Measurements from ENCODE around the gene FARS2. TPM values are rescaled to one million over a fixed set of nuclear protein-coding genes. Genes with fewer than 3 reads are reported as not detected.

FARS2 gene
- total RNA-seq, 2 experiments from 2014 or later, result 13.8 to 14.3 TPM

DNA sequence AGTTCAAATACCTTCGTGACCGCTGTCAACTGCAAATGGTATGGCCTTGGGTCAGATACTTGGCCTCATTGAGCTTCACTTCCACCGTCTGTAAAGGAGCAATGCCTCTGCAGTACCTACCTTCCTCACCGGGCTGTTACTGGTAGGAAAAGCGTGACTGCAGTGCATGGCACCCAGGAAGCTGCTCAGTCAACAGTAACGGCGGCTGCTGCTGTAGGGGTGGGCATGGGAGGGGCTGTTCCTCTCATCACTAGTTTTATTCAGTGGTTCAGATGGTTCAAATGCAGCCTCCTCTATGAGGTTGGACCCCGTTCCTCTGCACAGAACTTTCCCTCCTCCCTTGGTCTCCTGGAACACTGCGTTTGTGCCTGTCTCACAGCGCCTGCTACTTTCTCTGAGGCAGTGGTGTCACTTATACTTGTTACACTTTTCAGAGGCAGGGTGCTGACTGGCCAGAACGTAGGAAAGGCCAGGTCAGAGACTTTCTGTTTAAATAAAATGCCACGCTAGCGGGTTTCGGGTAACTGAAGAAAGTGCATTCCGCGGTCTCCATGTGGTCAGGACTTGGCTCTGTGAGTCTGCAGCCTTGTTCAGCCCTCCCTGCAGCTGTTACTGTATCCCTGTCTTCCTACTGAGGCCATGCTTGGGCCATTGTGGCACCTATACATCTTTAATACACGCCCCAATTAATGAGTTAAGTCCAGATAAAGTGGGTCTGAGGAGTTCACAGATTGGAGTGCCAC is 465.8 kb downstream of the FARS2 start:
- Histone ChIP-seq H3K9me2 (ENCODE audit: insufficient read depth, low read length) (no peaks in the 10 kb centered on the region), H3K4me3 (ENCODE audit: low read depth, low read length, poor library complexity, severe bottlenecking) (no peak overlapping the region), H3K79me2 (ENCODE audit: insufficient read depth, low read depth, low read length) (no peaks in the 10 kb centered on the region), H3K36me3 (ENCODE audit: insufficient read depth, low read length) (no peaks in the 10 kb centered on the region), H3K27ac (ENCODE audit: low read depth, low read length, poor library complexity, severe bottlenecking) (no peak overlapping the region), H2AFZ (ENCODE audit: low read length) (no peak overlapping the region), H3K9me3 (ENCODE audit: low read length) (no peaks in the 10 kb centered on the region), H3K4me2 (ENCODE audit: low read length) (peak overlapping the region; percentile 53), H4K20me1 (ENCODE audit: insufficient read depth, low read length) (no peaks in the 10 kb centered on the region; the same call in 1 of the 2 replicates), H3K4me1 (ENCODE audit: insufficient read depth, low read length, poor library complexity, severe bottlenecking) (peaks cover 50% of the 10 kb centered on the region)
- intact Hi-C loops (cut with micrococcal nuclease; ENCODE audit: unreplicated experiment), result no loop called here
- no peak for TF ChIP-seq EZH2phosphoT487 (IDR thresholded peaks at IDR 0.05; ENCODE audit: borderline replicate concordance, low read depth, low read length)
- TF ChIP-seq, protein P1, sequence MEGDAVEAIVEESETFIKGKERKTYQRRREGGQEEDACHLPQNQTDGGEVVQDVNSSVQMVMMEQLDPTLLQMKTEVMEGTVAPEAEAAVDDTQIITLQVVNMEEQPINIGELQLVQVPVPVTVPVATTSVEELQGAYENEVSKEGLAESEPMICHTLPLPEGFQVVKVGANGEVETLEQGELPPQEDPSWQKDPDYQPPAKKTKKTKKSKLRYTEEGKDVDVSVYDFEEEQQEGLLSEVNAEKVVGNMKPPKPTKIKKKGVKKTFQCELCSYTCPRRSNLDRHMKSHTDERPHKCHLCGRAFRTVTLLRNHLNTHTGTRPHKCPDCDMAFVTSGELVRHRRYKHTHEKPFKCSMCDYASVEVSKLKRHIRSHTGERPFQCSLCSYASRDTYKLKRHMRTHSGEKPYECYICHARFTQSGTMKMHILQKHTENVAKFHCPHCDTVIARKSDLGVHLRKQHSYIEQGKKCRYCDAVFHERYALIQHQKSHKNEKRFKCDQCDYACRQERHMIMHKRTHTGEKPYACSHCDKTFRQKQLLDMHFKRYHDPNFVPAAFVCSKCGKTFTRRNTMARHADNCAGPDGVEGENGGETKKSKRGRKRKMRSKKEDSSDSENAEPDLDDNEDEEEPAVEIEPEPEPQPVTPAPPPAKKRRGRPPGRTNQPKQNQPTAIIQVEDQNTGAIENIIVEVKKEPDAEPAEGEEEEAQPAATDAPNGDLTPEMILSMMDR (conservative IDR thresholded peaks at IDR 0.05; ENCODE audit: low read length), result no peak
- no TSS peak for BruUV-seq (replicated peaks)
- POLR2A ChIA-PET, result interaction anchor here (1.0 kb wide), 1 partner anchor 15 kb away, joined by 3 read pairs; no protein-coding TSS in a partner anchor
- DNase-seq (ENCODE audit: low spot score), result peak; percentile 52
- CTCF ChIA-PET (ENCODE audit: unreplicated experiment), result interaction anchor here (0.6 kb wide), 1 partner anchor 64 kb away, joined by 10 read pairs; no protein-coding TSS in a partner anchor

DNA sequence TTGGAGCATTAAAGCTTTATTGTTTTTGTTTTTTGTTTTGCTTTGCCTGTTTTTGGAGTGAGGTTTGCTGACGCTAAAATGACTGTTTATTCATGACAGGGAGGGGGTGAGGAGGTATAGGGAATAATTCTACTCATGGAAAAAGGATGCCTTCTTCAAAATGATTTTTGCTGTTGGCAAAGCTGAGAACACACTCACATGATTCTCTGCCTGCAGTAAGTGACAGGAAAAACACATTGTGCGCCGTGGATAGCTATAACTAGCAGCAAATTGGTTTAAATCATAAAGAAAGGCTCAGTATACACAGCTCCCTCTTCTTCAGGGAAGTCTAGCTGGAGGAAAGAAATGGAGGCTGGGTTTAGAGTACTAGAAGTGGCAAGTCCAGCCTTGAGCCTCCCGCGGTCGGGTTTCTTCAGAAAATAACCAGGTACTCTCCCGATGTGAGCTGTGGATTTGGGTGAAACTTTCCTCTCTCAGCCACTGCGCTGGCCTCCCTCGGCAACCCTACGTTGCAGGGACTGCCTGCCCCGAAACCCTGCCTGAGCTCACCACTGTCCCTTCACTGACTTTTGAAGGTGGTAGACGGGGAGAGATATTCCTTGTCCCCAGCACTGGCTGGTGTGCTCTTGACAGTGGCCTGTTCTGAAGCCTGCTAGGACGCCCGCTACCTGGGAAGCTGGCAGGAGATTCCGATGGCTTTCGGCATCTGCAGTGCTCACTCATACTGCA is 467.2 kb downstream of the FARS2 start:
- Histone ChIP-seq H3K79me2 (ENCODE audit: insufficient read depth, low read depth, low read length) (no peaks in the 10 kb centered on the region), H3K4me2 (ENCODE audit: low read length) (no peak overlapping the region), H3K9me3 (ENCODE audit: low read length) (no peaks in the 10 kb centered on the region), H3K4me3 (ENCODE audit: low read depth, low read length, poor library complexity, severe bottlenecking) (no peak overlapping the region), H4K20me1 (ENCODE audit: insufficient read depth, low read length) (no peaks in the 10 kb centered on the region; the same call in 1 of the 2 replicates), H3K27ac (ENCODE audit: low read depth, low read length, poor library complexity, severe bottlenecking) (no peak overlapping the region), H3K9me2 (ENCODE audit: insufficient read depth, low read length) (no peaks in the 10 kb centered on the region), H3K4me1 (ENCODE audit: insufficient read depth, low read length, poor library complexity, severe bottlenecking) (peaks cover 37% of the 10 kb centered on the region), H2AFZ (ENCODE audit: low read length) (no peak overlapping the region), H3K36me3 (ENCODE audit: insufficient read depth, low read length) (no peaks in the 10 kb centered on the region)
- POLR2A ChIA-PET, result interaction anchor here (0.6 to 1.0 kb wide), 4 partner anchors 15 to 141 kb away, joined by 3 read pairs; no protein-coding TSS in a partner anchor
- DNase-seq (ENCODE audit: low spot score), result no peak
- intact Hi-C loops (cut with micrococcal nuclease; ENCODE audit: unreplicated experiment), result no loop called here
- CTCF ChIA-PET (ENCODE audit: unreplicated experiment), result no interaction called here
- TF ChIP-seq EZH2phosphoT487 (IDR thresholded peaks at IDR 0.05; ENCODE audit: borderline replicate concordance, low read depth, low read length), result no peak
- TF ChIP-seq, protein P1 (conservative IDR thresholded peaks at IDR 0.05; ENCODE audit: low read length), result no peak
- no TSS peak for BruUV-seq (replicated peaks)
